Osteoblast (primary cell): ENCODE results near the gene C4orf54. TPM values are rescaled to one million over a fixed set of nuclear protein-coding genes. Genes with fewer than 3 reads are reported as not detected.

Experiments used
- DNase-seq: peaks from one replicate; pipeline ENCODE4 v3.0.0; 2011; ENCODE audit warnings: low spot score, mixed read lengths; ENCODE audit not compliant: insufficient read length; ENCODE audit errors: missing footprints
- H2AFZ ChIP-seq: 2 replicates; pipeline ENCODE4 v1.6.0; 2011; ENCODE audit warnings: mild to moderate bottlenecking, low read length
- H3K27ac ChIP-seq: 2 replicates; pipeline ENCODE4 v1.5.1; 2011; ENCODE audit warnings: mild to moderate bottlenecking, low read depth, low read length, moderate library complexity
- H3K27me3 ChIP-seq: 2 replicates; pipeline ENCODE4 v1.6.0; 2012; ENCODE audit warnings: mild to moderate bottlenecking, control low read depth, inconsistent platforms, low read length, moderate library complexity; ENCODE audit not compliant: insufficient read depth
- H3K36me3 ChIP-seq: 2 replicates; pipeline ENCODE4 v1.5.1; 2011; ENCODE audit warnings: mild to moderate bottlenecking, low read length, control low read depth, moderate library complexity; ENCODE audit not compliant: insufficient read depth
- H3K4me1 ChIP-seq: 2 replicates; pipeline ENCODE4 v1.5.1; 2011; ENCODE audit warnings: mild to moderate bottlenecking, low read length, control low read depth, moderate library complexity; ENCODE audit not compliant: insufficient read depth
- H3K4me2 ChIP-seq: 2 replicates; pipeline ENCODE4 v1.6.0; 2011; ENCODE audit warnings: mild to moderate bottlenecking, low read length; ENCODE audit not compliant: insufficient read depth
- H3K4me3 ChIP-seq: fragments of 200-600 bp; sonication (generic); 3 replicates; pipeline ENCODE4 v1.5.1; 2012; ENCODE audit warnings: mild to moderate bottlenecking, low read length, inconsistent platforms; ENCODE audit not compliant: insufficient read depth
- H3K79me2 ChIP-seq: 2 replicates; pipeline ENCODE4 v1.6.0; 2012; ENCODE audit warnings: mild to moderate bottlenecking, low read length, control low read depth, inconsistent platforms; ENCODE audit not compliant: insufficient read depth
- H3K9me3 ChIP-seq: 2 replicates; pipeline ENCODE4 v1.5.1; 2011; ENCODE audit warnings: low read depth, low read length, control low read depth
- H4K20me1 ChIP-seq: 2 replicates; pipeline ENCODE4 v1.6.0; 2012; ENCODE audit warnings: mild to moderate bottlenecking, low read length, control low read depth; ENCODE audit not compliant: insufficient read depth
- total RNA-seq: library from RNA; depleted of rRNA; stranded (reverse); fragments of >200 nt; gene quantifications from 2 replicates; pipeline ENCODE4 v1.2.3, GENCODE V29; 2012
- TF ChIP-seq, protein P1 (sequence below): IDR thresholded peaks from 2 replicates; pipeline ENCODE4 v1.5.1; 2011; ENCODE audit warnings: mild to moderate bottlenecking, low read depth, low read length, moderate library complexity; ENCODE audit errors: extremely low read depth

C4orf54 gene
- total RNA-seq, 1 donor = under 0.01 TPM

DNA sequence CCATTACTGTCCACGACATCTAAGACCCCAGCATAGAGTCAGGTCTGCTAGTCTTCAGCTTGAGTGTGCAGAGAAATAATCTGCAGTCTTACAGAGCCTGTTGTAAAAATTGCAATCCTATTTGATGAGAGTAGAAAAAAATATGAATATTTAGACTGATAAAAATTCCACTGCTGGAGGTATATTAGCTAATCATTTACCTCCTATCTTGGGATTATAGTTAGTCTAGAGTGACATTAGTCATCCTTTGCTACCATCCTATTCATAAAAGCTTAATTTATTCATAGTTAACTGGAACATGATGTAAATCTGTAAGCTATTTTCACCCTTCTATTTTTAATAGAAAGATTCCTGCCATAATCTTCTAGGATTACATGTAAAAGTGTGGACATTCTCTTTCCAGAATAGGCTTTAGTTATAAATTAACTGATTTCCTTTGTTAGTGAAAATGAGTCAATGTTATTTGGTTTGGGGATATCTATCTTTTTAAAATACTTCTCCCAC is 26.7 kb downstream of the C4orf54 start:
- H3K9me3 ChIP-seq = no peaks in the 10 kb centered on the region
- no peak overlapping the region for H2AFZ ChIP-seq
- no peaks in the 10 kb centered on the region for H3K4me1 ChIP-seq
- H3K79me2 ChIP-seq = no peaks in the 10 kb centered on the region
- no peak overlapping the region for H3K4me2 ChIP-seq
- TF ChIP-seq, protein P1, sequence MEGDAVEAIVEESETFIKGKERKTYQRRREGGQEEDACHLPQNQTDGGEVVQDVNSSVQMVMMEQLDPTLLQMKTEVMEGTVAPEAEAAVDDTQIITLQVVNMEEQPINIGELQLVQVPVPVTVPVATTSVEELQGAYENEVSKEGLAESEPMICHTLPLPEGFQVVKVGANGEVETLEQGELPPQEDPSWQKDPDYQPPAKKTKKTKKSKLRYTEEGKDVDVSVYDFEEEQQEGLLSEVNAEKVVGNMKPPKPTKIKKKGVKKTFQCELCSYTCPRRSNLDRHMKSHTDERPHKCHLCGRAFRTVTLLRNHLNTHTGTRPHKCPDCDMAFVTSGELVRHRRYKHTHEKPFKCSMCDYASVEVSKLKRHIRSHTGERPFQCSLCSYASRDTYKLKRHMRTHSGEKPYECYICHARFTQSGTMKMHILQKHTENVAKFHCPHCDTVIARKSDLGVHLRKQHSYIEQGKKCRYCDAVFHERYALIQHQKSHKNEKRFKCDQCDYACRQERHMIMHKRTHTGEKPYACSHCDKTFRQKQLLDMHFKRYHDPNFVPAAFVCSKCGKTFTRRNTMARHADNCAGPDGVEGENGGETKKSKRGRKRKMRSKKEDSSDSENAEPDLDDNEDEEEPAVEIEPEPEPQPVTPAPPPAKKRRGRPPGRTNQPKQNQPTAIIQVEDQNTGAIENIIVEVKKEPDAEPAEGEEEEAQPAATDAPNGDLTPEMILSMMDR = no peak
- no peaks in the 10 kb centered on the region for H3K36me3 ChIP-seq
- no peaks in the 10 kb centered on the region for H4K20me1 ChIP-seq
- H3K4me3 ChIP-seq = no peak overlapping the region
- no peak for DNase-seq
- no peak overlapping the region for H3K27ac ChIP-seq
- no peaks in the 10 kb centered on the region for H3K27me3 ChIP-seq

DNA sequence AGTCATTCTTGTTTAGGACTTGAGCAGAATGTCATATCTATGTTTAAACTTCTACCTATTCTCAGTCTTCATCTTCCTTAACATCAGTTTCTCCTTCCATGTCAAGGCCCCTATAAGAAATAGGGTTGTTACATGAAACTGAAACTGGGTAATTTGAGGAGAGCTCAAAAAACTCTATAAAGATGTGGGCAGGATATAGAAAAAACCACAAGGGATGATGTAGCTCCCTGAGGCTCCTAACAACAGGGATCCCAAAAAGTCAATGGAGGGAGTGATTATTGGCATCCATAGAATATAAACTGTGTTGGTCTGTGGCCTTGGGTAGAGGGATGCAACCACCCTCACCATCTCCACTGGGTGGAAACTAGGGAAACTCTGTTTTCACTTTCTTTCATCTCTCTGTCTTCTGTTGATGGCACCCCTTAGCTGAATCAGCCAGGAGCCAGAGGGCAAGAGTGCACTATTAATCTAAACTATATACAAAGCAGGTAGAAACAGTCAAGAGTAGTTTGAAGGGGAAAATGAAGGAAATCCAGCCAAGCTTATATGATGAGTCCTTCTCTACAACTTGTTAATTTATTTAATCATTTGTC is 27.6 kb downstream of the C4orf54 start:
- Histone ChIP-seq H3K9me3 (no peaks in the 10 kb centered on the region), H2AFZ (no peak overlapping the region), H3K27ac (no peak overlapping the region), H3K4me1 (no peaks in the 10 kb centered on the region), H3K27me3 (no peaks in the 10 kb centered on the region), H3K79me2 (no peaks in the 10 kb centered on the region), H3K4me2 (no peak overlapping the region), H3K4me3 (no peak overlapping the region), H3K36me3 (no peaks in the 10 kb centered on the region), H4K20me1 (no peaks in the 10 kb centered on the region)
- TF ChIP-seq, protein P1 = no peak
- no peak for DNase-seq

DNA sequence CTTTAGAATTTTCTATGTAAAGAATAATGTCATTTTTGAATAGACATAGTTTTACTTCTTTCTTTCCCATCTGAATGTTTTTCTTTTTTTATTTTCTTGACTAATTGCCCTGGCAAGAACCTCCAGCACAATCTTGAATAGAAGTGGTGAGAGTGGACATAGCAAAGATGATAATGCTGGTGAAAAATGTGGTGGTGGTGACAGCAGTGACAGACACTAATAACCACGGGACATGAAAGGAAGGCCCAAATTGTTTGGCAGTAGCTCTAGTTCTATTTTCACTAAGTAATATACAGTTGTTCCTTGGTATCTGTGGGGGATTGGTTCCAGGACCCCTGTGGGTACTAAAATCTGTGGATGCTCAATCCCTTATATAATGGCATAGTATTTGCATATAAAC is 29.6 kb downstream of the C4orf54 start:
- no peak overlapping the region for H3K27ac ChIP-seq
- no peaks in the 10 kb centered on the region for H4K20me1 ChIP-seq
- TF ChIP-seq, protein P1 = no peak
- no peaks in the 10 kb centered on the region for H3K27me3 ChIP-seq
- H2AFZ ChIP-seq = no peak overlapping the region
- no peaks in the 10 kb centered on the region for H3K9me3 ChIP-seq
- H3K36me3 ChIP-seq = no peaks in the 10 kb centered on the region
- no peak for DNase-seq
- H3K4me3 ChIP-seq = no peak overlapping the region
- no peaks in the 10 kb centered on the region for H3K4me1 ChIP-seq
- no peaks in the 10 kb centered on the region for H3K79me2 ChIP-seq
- H3K4me2 ChIP-seq = no peak overlapping the region

DNA sequence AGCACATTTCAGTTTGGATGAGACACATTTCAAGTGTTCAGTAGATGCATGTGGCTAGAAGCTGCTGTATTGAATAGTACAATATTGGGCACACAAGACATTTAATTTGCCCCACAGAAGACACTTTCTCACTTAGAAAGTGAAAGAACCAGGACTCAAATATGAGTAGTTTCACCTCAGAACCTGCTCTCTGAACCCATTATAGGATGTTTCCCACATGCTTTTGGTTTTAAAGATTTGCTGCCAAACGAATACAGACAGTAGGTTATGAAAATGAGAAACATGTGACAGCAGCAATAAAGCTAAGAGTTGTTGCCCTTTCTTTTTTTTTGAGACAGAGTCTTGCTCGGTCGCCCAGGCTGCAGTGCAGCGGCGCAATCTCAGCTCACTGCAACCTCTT is 32.3 kb downstream of the C4orf54 start:
- H3K4me2 ChIP-seq = no peak overlapping the region
- TF ChIP-seq, protein P1 = no peak
- no peak overlapping the region for H3K4me3 ChIP-seq
- H4K20me1 ChIP-seq = no peaks in the 10 kb centered on the region
- H3K4me1 ChIP-seq = no peaks in the 10 kb centered on the region
- no peaks in the 10 kb centered on the region for H3K27me3 ChIP-seq
- no peaks in the 10 kb centered on the region for H3K36me3 ChIP-seq
- H3K9me3 ChIP-seq = no peaks in the 10 kb centered on the region
- H3K27ac ChIP-seq = no peak overlapping the region
- H2AFZ ChIP-seq = no peak overlapping the region
- no peak for DNase-seq
- no peaks in the 10 kb centered on the region for H3K79me2 ChIP-seq
